Right forelimb (tissue), 1 donor: ENCODE results near the gene SLC25A44.
"Not testable (repeated sequence)": the region's sequence is repeated elsewhere in the genome, so short reads cannot be mapped to it uniquely, and the experiment has no call there.

Experiments used
- DNase-seq: peaks from one replicate; pipeline ENCODE4 v3.0.0-alpha.2; 2018

SLC25A44 gene

DNA sequence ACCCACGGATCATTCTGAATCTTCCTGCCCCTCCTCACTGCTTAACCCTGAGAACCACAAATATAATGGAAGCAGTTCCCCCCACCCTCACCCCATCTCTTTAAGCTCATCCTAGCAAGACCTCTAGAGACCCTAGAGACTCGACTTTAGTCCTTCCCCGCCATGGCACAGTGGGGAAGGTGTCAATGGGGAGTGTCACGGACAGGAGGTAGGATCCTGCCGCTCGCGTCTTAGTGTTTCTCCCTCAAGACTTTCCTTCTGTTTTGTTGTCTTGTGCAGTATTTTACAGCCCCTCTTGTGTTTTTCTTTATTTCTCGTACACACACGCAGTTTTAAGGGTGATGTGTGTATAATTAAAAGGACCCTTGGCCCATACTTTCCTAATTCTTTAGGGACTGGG lies 18.2 kb downstream of the SLC25A44 start:
- DNase-seq, result no peak

DNA sequence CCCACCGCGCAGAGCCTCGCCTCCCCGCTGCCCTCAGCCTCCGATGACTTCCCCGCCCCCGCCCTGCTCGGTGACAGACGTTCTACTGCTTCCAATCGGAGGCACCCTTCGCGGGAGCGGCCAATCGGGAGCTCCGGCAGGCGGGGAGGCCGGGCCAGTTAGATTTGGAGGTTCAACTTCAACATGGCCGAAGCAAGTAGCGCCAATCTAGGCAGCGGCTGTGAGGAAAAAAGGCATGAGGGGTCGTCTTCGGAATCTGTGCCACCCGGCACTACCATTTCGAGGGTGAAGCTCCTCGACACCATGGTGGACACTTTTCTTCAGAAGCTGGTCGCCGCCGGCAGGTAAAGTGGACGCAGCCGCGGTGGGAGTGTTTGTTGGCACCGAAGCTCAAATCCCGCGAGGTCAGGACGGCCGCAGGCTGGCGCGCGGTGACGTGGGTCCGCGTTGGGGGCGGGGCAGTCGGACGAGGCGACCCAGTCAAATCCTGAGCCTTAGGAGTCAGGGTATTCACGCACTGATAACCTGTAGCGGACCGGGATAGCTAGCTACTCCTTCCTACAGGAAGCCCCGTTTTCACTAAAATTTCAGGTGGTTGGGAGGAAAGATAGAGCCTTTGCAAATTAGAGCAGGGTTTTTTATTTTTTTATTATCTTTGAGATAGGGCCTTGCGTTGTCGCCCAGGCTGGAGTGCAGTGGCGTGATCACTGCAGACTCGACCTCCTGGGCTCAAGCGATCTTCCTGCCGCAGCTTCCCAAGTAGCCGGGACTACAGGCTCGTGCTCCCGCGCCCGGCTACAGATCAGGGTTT lies 19.1 kb downstream of the SLC25A44 start, which contains the start of gene PMF1:
Gene PMF1 (plus strand): TSS at position 175 of the 811 bp plus-strand sequence. CDS start 9 bp downstream, at position 184.
- peak; percentile 98 for DNase-seq

DNA sequence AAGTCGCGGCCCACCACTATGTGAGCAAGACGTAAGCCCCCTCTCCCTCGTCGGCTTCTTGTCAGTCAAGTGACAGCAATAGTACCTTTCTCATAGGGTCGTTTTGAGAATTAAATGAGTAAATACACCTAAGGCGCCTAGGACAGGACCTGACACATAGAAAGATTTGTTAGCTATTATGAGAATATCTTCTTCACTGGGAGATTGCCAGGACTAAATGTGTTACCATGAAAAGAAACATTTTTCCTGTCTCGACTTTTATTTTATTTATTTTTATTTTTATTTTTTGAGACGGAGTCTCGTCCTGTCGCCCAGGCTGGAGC lies 19.7 kb downstream of the SLC25A44 start:
- DNase-seq, result no peak

DNA sequence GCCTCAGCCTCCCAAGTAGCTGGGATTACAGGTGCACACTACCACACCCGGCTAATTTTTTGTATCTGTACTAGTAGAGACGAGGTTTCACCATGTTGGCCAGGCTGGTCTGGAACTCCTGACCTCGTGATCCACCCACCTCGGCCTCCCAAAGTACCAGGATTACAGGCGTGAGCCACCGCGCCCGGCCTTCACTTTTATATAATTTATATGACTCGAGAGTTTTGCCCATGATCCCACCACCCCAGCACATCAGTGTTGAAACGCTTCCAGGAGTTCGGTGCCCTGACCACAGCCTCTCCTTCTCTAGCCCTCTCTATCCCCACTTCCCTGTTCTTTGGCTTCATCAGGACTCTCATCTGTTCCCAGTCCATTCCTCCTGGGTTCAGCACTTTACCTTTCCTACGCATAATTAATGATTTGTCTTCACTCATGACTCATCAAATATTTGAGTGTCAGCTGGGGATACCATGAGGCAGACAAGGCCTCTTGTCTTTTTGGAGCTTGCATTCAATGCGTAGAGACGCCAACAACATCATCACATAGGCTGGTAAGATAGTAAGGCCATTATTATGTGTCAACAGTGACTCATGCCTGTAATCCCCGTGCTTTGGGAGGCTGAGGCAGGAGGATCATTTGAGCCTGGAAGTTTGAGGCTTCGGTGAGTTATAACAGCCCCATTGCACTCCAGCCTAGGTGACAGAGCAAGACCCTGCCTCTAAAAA lies 20.3 kb downstream of the SLC25A44 start:
- DNase-seq, result no peak

DNA sequence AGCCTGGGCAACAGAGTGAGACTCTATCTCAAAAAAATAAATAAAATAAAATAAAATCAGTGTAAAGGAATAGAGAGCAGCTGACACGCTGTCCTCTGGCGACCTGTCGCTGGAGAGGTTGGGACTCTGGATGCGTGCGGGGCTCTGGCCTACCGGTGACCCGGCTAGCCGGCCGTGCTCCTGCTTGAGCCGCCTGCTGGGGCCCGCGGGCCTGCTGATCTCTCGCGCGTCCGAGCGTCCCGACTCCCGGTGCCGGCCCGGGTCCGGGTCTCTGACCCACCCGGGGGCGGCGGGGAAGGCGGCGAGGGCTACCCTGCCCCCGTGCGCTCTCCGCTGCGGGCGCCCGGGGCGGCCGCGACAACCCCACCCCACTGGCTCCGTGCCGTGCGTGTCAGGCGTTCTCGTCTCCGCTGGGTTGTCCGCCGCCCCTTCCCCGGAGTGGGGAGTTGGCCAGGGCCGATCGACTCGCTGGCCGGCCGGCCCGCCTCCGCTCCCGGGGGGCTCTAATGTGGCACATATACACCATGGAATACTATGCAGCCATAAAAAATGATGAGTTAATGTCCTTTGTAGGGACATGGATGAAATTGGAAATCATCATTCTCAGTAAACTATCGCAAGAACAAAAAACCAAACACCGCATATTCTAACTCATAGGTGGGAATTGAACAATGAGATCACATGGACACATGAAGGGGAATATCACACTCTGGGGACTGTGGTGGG lies 22.6 kb downstream of the SLC25A44 start:
- DNase-seq, result not testable (repeated sequence)

DNA sequence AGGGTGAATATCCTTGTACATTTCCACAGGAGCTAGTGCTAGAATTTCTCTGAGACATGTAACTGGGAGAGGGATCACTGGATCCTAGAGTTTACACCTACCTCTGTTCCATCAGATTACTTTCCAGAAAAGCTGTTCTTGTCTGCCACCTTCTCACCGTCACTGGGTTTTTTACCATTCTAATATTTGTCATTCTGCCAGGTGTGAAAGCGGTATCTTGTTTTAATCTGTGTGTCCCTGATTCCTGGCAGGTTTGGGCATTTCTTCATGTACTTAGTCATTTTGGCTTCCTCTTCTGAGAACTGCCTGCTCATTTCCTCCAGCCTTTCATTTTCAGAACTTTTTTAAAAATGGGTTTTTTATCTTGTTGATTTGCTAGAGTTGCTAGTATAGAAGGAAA lies 24.0 kb downstream of the SLC25A44 start:
- no peak for DNase-seq

DNA sequence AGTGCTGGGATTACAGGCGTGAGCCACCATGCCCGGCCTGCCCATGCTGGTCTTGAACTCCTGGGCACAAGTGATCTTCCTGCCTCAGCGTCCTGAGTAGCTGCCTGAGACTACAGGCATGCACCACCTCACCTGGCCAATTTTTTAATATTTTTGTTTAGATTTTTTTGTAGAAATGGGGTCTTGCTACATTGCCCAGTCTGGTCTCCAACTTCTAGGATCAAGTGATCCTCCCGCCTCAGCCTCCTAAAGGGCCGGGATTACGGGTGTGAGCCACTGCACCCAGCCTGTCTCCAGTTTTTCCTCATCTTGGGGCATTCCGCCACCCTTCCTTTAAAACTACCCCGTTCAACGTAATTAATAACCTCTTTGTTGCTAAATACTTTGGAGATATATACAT lies 26.3 kb downstream of the SLC25A44 start:
- DNase-seq, result no peak

DNA sequence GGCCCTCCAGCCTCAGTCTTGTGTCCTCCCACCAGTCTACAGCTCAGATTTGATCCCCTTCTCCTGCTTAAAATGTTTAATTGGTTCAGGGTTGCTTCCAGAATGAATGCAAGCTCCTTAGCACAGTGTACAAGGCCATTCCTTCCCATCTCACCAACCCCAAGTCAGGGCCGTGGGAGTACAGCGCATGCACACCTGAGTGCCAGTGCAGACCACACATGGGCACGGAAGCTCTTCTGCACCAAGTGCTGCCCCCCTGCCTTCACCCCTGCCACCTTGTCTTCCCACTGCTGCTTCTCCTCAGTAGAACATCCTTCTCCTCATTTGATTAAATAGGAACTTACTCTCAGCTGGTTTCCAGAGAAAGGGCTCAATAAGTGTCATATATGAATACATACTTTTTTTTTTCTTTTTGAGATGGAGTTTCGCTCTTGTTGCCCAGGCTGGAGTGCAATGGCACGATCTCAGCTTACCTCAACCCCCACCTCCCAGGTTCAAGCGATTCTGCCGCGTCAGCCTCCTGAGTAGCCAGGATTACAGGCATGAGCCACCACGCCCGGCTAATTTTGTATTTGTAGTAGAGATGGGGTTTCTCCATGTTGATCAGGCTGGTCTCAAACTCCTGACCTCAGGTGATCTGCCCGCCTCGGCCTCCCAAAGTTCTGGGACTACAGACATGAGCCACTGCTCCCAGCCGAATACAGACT lies 28.2 kb downstream of the SLC25A44 start:
- DNase-seq, result no peak

DNA sequence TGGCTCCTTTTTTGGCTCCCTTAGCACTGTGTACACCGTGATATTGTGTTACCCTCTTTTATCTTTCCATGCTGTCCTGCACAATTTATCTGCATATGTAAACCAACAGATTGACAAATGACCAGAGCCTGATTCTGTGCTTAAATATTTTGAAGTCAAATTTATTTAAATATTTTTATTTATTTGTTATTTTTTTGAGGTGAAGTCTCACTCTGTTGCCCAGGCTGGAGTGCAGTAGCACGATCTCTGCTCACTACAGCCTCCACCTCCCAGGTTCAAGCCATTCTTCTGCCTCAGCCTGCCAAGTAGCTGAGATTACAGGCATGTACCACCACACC lies 31.7 kb downstream of the SLC25A44 start:
- no peak for DNase-seq

DNA sequence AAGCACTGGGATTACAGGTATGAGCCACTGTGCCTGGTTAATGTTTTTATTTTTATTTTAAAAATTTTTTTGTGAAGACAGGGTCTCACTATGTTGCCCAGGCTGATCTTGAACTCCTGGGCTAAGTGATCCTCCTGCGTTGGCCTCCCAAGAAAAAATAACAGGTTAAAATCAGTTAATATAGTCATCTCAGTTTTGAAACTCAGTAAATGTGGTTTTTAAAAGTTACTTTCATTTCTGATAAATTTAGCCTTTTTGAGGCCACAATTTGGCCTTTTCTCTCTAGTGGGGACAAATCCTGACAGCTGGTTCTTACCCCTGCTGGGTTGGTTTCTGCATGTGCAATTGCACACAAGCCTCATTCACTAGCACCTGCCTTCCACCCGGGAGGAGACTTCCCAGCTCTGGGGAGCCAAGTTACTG lies 32.2 kb downstream of the SLC25A44 start:
- DNase-seq, result no peak

DNA sequence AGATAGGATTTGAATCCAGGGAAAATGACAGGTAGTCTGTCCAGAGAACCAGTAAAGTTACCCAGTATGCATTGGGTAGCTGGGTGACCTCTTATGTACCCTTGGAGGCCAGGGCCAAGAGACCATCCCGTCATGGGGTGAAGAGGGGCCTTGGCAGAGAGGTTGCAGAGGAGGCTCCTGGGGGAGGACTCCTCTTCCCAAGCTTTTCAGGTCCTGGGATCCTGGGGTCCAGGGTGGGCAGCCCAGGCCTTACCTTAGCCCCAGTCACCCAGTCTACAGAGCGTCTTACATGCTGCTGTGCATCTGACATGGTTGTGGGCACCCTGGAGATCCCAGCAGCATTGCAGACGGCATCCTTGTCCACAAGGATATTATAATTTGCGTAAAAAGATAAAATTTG lies 32.9 kb downstream of the SLC25A44 start:
- DNase-seq, result no peak

DNA sequence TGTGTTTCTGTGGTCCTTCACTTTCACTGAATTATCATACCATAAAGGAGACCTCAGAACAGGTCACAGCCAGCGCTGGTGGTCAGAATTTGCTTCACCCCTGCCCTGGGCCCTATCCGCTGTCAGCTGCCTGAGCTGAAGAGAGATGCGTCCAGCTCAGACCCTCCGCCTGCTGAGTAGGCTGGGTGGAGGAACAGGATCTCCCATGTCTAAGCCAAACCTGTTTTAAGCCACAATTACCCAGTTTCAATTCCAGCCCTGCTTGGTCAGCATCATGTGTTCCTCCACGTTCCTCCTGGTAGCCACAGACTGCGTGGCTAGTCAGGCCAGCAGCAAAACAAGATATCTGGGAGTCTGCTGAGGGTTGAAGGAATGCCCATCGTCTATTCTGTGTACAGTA lies 34.6 kb downstream of the SLC25A44 start:
- no peak for DNase-seq

DNA sequence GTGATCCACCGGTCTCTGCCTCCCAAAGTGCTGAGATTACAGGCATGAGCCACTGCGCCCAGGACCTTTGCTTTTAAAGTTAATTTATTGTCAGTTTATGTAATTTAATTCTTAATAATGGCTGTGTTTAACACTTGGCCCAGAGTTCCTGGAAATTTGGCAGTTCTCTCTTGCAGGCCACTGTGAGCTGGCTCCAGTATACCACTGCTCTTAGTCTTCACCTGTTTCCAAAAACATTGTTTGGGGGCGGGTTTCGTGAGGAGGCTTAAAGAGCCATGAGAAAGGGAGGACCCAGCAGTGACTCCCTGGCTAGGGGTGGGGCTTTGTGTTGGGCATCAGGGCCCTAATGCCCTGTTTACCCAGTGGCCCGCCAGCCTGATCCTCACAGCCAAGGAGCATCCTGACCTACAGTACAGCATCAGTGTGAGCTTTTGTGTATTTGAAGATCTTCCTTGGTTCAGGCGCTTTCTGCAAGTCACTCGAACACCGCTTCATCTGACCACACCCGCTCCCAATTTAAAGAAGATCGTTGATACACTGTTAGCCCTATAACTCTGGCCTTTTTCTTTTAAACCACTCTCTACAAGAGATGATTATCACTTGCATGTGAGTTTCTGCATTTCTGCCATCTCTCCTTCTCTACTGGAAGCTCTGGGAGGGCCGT lies 36.0 kb downstream of the SLC25A44 start:
- DNase-seq, result no peak

DNA sequence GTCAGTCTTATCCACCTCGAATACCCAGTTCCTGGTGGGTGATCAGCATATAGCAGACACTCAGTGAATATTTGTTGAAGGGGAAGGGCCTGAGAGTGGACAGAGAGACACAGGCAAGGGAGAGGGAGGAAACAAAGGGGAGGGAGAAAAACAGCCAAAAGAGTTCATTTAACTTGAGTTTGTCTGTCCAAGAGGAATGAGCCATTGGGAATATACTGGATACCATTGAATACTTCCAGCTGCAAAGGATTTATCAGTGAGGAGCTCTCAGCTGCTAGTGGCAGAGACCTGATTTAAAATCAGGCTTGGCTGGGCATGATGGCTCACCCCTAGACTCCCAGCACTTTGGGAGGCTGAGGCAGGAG lies 36.6 kb downstream of the SLC25A44 start:
- no peak for DNase-seq

DNA sequence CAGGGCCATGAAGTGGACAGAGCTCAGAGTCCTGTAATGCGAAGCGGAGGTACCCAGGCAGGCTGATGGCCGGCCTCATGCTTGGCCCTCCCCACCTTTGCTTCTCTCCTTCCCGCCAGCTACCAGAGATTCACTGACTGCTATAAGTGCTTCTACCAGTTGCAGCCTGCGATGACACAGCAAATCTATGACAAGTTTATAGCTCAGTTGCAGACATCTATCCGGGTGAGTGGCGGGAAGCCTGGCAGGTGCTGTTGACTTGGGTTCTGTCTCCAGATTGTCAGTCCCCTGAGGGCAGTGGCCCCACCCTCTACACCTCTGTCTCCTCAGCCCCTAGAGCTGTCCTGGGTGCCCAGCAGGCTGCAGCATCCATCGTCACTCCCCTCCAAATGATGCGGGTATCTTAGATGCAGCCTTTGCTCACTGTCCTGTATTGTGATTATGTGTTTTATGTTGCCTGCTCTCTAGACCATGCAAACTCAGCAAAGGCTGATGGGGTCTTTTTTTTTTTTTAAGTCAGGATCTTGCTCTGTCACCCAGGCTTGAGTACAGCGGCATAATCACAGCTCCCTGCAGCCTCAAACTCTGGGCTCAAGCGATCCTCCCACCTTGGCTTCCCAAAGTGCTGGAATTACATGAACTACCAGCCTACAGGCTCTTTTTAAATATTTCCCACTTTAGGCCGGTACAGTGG lies 38.4 kb downstream of the SLC25A44 start:
- no peak for DNase-seq

DNA sequence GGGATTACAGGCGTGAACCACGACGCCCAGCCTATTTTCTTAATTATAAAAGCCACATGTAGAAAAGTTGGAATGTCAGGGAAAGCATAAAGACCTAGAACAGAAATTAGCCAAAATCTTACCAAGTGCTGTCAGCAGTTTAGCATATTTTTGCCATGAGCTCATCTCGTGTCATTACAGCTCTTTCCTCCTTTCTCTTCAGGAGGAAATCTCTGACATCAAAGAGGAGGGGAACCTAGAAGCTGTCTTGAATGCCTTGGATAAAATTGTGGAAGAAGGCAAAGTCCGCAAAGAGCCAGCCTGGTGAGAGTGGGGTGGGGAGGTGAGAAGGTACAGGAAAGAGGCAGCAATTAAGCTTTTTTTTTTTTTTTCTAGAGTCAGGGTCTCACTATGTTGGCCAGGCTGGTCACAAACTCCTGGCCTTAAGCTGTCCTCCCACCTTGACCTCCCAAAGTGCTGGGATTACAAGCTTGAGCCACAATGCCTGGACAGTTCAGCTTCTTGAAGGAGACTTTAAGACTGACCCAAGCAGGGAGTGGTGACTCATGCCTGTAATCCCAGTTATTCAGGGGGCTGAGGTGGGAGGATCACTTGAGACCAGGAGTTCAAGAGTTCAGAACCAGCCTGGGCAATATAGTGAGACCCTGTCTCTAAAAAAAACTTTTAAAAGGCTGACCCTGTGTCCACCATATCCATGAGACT lies 39.7 kb downstream of the SLC25A44 start:
- no peak for DNase-seq

DNA sequence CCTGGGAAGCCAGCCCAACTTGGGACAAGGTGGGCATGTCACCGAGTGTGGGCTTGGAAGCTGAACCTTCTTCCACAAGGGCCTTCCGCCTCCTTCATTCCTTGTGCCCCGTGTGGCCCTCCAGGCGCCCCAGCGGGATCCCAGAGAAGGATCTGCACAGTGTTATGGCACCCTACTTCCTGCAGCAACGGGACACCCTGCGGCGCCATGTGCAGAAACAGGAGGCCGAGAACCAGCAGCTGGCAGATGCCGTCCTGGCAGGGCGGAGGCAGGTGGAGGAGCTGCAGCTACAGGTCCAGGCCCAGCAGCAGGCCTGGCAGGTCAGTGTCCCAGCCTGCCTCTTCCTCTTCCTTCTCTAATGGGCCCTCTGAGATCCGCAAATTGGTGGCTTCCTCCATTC lies 42.3 kb downstream of the SLC25A44 start:
- DNase-seq, result no peak

DNA sequence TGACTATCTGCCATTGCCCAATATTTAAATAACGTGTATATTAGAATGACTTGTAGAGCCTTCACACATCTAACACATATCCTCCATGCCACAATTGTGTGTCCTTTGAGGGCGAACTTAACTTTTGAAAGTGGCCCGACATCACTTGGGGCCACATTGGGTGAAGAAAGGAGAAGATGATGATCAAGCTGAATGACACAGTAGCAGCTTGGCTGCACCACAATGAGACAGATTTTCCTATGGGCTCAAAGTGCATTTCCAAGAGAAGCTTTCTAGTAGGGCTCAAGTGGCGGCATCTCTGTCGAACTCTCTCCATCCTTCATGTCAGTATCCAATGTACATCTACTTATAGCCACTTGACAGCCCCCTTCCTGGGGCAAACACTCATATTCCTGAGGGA lies 44.3 kb downstream of the SLC25A44 start:
- DNase-seq, result no peak

DNA sequence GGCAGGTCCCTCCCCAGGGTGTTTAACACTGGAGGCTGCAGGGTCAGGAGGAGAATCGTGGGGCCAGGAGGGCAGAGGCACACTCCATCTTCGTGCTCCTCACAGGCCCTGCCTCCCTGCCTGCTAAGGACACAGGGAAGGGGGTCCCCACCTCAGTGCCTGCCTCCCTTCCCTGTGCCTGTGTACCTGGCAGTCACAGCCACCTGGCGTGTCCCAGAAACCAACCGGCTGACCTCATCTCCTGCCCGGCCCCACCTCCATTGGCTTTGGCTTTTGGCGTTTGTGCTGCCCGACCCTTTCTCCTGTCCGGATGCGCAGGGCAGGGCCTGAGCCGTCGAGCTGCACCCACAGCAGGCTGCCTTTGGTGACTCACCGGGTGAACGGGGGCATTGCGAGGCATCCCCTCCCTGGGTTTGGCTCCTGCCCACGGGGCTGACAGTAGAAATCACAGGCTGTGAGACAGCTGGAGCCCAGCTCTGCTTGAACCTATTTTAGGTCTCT lies 47.5 kb downstream of the SLC25A44 start:
- no peak for DNase-seq

DNA sequence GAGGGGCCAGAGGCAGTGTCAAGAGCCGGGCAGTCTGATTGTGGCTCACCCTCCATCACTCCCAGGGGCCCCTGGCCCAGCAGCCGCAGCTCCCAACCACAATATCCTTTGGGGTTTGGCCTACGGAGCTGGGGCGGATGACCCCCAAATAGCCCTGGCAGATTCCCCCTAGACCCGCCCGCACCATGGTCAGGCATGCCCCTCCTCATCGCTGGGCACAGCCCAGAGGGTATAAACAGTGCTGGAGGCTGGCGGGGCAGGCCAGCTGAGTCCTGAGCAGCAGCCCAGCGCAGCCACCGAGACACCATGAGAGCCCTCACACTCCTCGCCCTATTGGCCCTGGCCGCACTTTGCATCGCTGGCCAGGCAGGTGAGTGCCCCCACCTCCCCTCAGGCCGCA lies 48.0 kb downstream of the SLC25A44 start, which contains the start of gene BGLAP:
Gene BGLAP (plus strand): TSS at position 259 of the 400 bp plus-strand sequence. CDS start 48 bp downstream, at position 307.
- DNase-seq, result no peak

DNA sequence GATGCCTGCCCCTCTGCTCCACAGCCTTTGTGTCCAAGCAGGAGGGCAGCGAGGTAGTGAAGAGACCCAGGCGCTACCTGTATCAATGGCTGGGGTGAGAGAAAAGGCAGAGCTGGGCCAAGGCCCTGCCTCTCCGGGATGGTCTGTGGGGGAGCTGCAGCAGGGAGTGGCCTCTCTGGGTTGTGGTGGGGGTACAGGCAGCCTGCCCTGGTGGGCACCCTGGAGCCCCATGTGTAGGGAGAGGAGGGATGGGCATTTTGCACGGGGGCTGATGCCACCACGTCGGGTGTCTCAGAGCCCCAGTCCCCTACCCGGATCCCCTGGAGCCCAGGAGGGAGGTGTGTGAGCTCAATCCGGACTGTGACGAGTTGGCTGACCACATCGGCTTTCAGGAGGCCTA lies 48.8 kb downstream of the SLC25A44 start:
- no peak for DNase-seq
